Left lung (tissue), 10 donors: ENCODE results near the gene TMPRSS2. TPM values are rescaled to one million over a fixed set of nuclear protein-coding genes. Genes with fewer than 3 reads are reported as not detected.
A peak's percentile ranks its signal among the peaks of the same experiment; 100 is the strongest.

Experiments used
- ATAC-seq: fragments of 200-7000 bp; cut with Tn5 transposase; one replicate; pipeline ENCODE4 v1.9.1; 2020; ENCODE audit warnings: moderate library complexity
- DNase-seq, 4 donors: peaks; one replicate each; pipeline ENCODE4 v3.0.0-alpha.2; 2013 to 2020
- H3K27ac ChIP-seq, 2 donors: fragments of 200-600 bp; sonication (generic) in 1 of 2; one replicate each; pipeline versions ENCODE4 v1.5.0 to v1.8.0; 2020 to 2021
- H3K27me3 ChIP-seq, 2 donors: fragments of 200-600 bp; sonication (generic) in 1 of 2; one replicate each; pipeline versions ENCODE4 v1.5.0 to v1.8.0; 2020 to 2021
- H3K36me3 ChIP-seq, 2 donors: fragments of 200-600 bp; sonication (generic) in 1 of 2; one replicate each; pipeline versions ENCODE4 v1.5.0 to v1.8.0; 2020 to 2021
- H3K4me1 ChIP-seq, 2 donors: fragments of 200-600 bp; one replicate each; pipeline ENCODE4 v1.8.0; 2021
- H3K4me3 ChIP-seq, 2 donors: fragments of 200-600 bp; sonication (generic) in 1 of 2; one replicate each; pipeline versions ENCODE4 v1.5.0 to v1.8.0; 2020 to 2021; ENCODE audit warnings: mild to moderate bottlenecking in 1 of 2
- H3K9me3 ChIP-seq, 2 donors: fragments of 200-600 bp; sonication (generic) in 1 of 2; one replicate each; pipeline versions ENCODE4 v1.5.0 to v1.8.0; 2020 to 2021
- intact Hi-C, 2 donors: fragments of 100-400 bp; cut with DNase I; formaldehyde crosslinking; loops; one replicate each; pipeline versions ENCODE4 v1.11.2 to v1.14.2; 2022
- polyA plus RNA-seq, 6 donors: library from polyadenylated mRNA; unstranded; fragments of 120-200 nt; gene quantifications; one replicate each; pipeline ENCODE4 v1.2.1, GENCODE V29; 2013; ENCODE audit not compliant: insufficient read length in 6 of 6
- total RNA-seq, 2 donors: library from RNA; stranded (reverse); fragmentation: NEBNext Ultra II Directional; extraction: Animal tissue kit (Norgen Biotek cat#: 25700); gene quantifications; one replicate each; pipeline ENCODE4 v1.2.1, GENCODE V29; 2021
- TF ChIP-seq, protein P1 (sequence below), 2 donors: fragments of 200-600 bp; sonication (generic) in 1 of 2; IDR thresholded peaks; one replicate each; pipeline versions ENCODE4 v1.5.0 to v1.8.0; 2021; ENCODE audit warnings: antibody characterized with exemption in 2 of 2
- donor health status: DM: no; HTN: yes; CAD: no.
- donor health status: DM: no; HTN: no; CAD: no.

TMPRSS2 gene
- total and polyA plus RNA-seq, 8 donors, result 38.2 to 137 (median 52.7) TPM

DNA sequence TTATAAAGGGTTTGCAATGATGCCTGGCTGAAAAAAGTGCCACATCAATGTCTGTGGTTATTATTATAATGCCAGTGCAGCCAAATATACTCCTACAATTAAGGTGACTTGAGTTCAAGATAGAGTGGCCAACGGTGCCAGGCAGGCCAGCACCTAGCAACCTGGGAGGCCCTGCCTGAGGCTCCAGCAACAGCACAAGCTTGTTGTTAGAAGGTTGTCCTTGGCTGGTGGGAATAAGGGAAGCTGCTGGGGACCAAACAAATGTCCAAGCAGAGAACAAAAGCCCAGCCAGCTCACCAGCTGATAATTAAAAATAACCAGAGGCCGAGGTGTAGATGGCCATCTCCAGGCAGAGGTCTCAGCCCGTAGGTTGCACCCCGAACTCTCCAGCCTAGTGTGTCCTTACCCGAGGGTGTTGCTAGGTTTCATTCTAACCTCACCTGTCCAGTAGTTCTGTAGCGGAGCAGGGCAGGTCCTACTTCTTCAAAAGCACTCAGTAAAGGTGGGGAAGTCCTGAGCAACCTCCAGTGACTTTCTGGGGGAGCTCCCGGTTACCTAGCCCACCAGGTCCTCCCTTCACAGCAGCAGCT, 1.9 kb downstream of the TMPRSS2 start:
- Histone ChIP-seq H3K9me3 (no peaks in the 10 kb centered on the region), H3K27me3 (peaks cover 24 to 89% of the 10 kb centered on the region in 2 donors), H3K4me3 (peak overlapping the region; percentile 10 to 50), H3K4me1 (peaks cover 0 to 9% of the 10 kb centered on the region in 2 donors), H3K36me3 (no peaks in the 10 kb centered on the region), H3K27ac (peak overlapping the region in 1 of 2 donors; percentile 82)
- peak; percentile 3 for ATAC-seq
- intact Hi-C loops, result no loop called here
- DNase-seq, result no peak
- TF ChIP-seq, protein P1, sequence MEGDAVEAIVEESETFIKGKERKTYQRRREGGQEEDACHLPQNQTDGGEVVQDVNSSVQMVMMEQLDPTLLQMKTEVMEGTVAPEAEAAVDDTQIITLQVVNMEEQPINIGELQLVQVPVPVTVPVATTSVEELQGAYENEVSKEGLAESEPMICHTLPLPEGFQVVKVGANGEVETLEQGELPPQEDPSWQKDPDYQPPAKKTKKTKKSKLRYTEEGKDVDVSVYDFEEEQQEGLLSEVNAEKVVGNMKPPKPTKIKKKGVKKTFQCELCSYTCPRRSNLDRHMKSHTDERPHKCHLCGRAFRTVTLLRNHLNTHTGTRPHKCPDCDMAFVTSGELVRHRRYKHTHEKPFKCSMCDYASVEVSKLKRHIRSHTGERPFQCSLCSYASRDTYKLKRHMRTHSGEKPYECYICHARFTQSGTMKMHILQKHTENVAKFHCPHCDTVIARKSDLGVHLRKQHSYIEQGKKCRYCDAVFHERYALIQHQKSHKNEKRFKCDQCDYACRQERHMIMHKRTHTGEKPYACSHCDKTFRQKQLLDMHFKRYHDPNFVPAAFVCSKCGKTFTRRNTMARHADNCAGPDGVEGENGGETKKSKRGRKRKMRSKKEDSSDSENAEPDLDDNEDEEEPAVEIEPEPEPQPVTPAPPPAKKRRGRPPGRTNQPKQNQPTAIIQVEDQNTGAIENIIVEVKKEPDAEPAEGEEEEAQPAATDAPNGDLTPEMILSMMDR (IDR thresholded peaks at IDR 0.05), result no peak

DNA sequence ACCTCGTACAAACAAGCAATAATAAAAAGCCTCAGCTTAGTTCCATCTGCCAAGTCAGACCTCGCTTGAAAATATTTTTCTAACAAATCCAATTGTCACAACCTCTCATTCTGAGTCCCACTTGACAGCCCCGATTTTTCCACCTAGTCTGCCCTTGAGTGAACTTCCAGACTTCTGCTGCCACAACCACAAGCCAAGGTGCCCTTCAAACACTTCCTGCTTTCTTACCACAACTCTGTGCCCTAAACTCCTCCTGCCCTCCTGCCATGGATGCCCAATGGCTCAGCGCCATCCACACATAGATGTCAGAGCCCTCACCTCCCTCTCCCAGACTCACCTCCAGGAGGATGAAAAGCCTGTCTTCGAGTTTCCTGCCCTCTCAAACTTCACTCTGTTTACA, 3.9 kb downstream of the TMPRSS2 start:
- intact Hi-C loops, result no loop called here
- H3K27ac ChIP-seq, result peak overlapping the region in 1 of 2 donors; percentile 13
- H3K9me3 ChIP-seq, result no peaks in the 10 kb centered on the region
- ATAC-seq, result no peak
- H3K4me3 ChIP-seq, result no peak overlapping the region
- TF ChIP-seq, protein P1 (IDR thresholded peaks at IDR 0.05), result no peak
- H3K27me3 ChIP-seq, result peaks cover 23 to 82% of the 10 kb centered on the region in 2 donors
- H3K36me3 ChIP-seq, result no peaks in the 10 kb centered on the region
- H3K4me1 ChIP-seq, result peaks cover 0 to 9% of the 10 kb centered on the region in 2 donors
- DNase-seq, result no peak

DNA sequence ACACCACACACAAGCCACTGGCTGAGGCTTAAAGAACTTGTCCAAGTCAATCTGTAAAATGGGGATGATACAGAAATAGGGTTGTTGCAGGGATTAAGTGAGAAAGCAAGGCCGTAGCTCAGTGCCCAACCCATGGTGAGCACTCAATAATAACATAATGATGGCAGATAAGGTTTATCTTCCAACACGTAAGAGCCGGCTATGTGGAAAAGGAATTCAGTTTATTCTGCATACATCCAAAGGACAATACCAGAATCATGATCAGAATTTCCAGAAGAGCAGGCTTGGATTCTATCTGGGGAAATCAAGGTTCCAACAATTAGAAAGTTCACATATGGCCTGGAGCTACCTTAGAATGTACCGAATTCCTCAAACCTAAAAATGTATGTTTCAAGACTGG, 4.6 kb downstream of the TMPRSS2 start:
- H3K27me3 ChIP-seq, result peaks cover 16 to 75% of the 10 kb centered on the region in 2 donors
- TF ChIP-seq, protein P1 (IDR thresholded peaks at IDR 0.05), result no peak

DNA sequence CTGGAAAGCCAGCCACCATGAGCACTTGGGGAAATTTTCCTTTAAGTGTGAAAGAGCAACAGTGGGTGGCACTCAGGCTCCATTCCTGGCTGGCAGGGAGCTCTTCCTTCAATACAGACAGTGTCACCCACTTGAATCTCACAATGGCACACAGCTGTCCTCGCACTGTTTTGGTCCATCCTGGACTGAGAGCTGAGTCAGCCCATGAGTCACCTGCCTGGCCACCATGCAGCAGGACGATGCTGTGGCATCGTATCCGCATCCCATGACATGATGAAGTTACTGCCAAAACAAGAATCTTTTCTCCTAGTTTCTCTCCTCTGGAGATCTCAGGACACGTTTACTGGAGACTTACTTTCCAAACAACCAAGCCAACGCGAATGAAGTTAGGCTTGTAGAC, 6.0 kb downstream of the TMPRSS2 start:
- no peak overlapping the region for H3K27ac ChIP-seq
- H3K27me3 ChIP-seq, result peaks cover 2 to 61% of the 10 kb centered on the region in 2 donors
- no peaks in the 10 kb centered on the region for H3K9me3 ChIP-seq
- H3K4me1 ChIP-seq, result peaks cover 0 to 5% of the 10 kb centered on the region in 2 donors
- DNase-seq (no peak), ATAC-seq (peak; percentile 10)
- intact Hi-C loops, result no loop called here
- no peak overlapping the region for H3K4me3 ChIP-seq
- no peaks in the 10 kb centered on the region for H3K36me3 ChIP-seq
- TF ChIP-seq, protein P1 (IDR thresholded peaks at IDR 0.05), result no peak

More for the DNA sequence above, 4.6 kb downstream of the TMPRSS2 start:
- Histone ChIP-seq H3K27ac (no peak overlapping the region), H3K9me3 (no peaks in the 10 kb centered on the region), H3K4me3 (no peak overlapping the region), H3K36me3 (no peaks in the 10 kb centered on the region), H3K4me1 (peaks cover 0 to 9% of the 10 kb centered on the region in 2 donors)
- no peak for ATAC-seq
- no peak for DNase-seq
- intact Hi-C loops, result no loop called here

DNA sequence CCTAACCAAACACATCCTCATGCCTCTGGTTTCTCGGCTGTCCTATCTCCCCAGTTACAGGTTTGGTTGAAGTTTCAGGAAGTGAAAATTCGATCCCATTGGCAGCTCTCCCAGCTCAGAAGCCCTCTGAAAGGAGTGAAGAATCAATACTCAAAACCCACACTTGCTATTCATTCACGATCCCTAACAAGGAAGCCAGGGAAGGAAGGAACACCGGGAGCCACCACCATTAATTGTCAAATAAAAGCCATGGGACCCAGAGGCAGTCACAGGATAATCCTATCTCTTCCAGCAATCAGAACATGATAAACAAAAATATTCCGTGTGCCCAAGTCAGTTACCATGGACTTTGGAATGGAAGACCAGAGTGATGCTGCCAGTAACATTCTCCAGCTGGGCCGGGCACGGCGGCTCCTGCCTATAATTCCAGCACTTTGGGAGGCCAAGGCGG, 7.0 kb downstream of the TMPRSS2 start:
- peaks cover 0 to 5% of the 10 kb centered on the region in 2 donors for H3K4me1 ChIP-seq
- peaks cover 0 to 51% of the 10 kb centered on the region in 2 donors for H3K27me3 ChIP-seq
- H3K36me3 ChIP-seq, result no peaks in the 10 kb centered on the region
- H3K9me3 ChIP-seq, result no peaks in the 10 kb centered on the region
- H3K4me3 ChIP-seq, result no peak overlapping the region
- no peak overlapping the region for H3K27ac ChIP-seq
- ATAC-seq (no peak), DNase-seq (no peak)
- TF ChIP-seq, protein P1 (IDR thresholded peaks at IDR 0.05), result no peak
- intact Hi-C loops, result no loop called here
